Measurements from ENCODE around the gene C19orf12.
"Not testable (repeated sequence)": the region's sequence is repeated elsewhere in the genome, so short reads cannot be mapped to it uniquely, and the experiment has no call there.

C19orf12 gene

DNA sequence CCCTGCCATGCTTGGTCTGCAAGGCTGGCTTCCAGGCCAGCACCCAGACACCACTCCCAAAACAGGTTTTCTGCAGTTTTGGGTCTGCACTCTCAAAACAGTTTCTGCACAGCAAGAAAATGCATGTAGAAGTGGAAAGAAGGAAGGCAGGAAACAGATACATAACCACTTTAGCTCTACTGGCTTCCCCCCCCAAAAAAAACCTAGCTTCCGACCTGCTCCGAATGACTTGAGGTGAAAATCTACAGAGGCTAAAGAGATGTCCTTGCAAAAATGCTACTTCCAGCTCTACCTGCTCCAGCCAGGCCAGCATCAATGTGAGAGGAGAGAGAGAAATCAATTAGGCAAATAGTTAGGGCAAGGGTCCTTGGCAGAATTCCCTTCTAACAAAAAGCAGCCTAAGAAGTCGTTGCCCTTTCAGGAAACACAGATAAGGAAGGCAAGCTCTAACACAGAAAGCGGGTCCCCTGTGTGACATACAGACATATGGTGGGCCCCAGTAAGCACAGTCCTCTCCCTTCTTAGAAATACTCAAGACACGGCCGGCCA lies 3.4 kb downstream of the C19orf12 start:
- ChIA-PET CTCF (interaction anchor here (0.6 to 0.8 kb wide), 3 partner anchors 48 to 398 kb away, joined by 3 to 5 read pairs (median 4); no protein-coding TSS in a partner anchor), POLR2A (interaction anchor here (1.0 kb wide), 1 partner anchor 64 kb away, joined by 3 read pairs; no protein-coding TSS in a partner anchor)
- TF ChIP-seq L3MBTL2 (conservative IDR thresholded peaks at IDR 0.05) (no peak), FOXM1 (IDR thresholded peaks at IDR 0.05; ENCODE audit: borderline replicate concordance) (no peak), BHLHE40 (IDR thresholded peaks at IDR 0.05; ENCODE audit: borderline replicate concordance) (no peak), CTBP1 (IDR thresholded peaks at IDR 0.05; ENCODE audit: borderline replicate concordance) (no peak), ARNT (IDR thresholded peaks at IDR 0.05) (no peak), FOXA1 (IDR thresholded peaks at IDR 0.05) (no peak), SP1 (IDR thresholded peaks at IDR 0.05) (no peak)
- DNase-seq (ENCODE audit: extremely low spot score), result no peak

- POLR2A ChIA-PET; DNase-seq (ENCODE audit: extremely low spot score); CTCF ChIA-PET: not testable (repeated sequence)
These were observed 5.6 kb downstream of the C19orf12 start for GRCh38 chr19:29709440-29709798.

DNA sequence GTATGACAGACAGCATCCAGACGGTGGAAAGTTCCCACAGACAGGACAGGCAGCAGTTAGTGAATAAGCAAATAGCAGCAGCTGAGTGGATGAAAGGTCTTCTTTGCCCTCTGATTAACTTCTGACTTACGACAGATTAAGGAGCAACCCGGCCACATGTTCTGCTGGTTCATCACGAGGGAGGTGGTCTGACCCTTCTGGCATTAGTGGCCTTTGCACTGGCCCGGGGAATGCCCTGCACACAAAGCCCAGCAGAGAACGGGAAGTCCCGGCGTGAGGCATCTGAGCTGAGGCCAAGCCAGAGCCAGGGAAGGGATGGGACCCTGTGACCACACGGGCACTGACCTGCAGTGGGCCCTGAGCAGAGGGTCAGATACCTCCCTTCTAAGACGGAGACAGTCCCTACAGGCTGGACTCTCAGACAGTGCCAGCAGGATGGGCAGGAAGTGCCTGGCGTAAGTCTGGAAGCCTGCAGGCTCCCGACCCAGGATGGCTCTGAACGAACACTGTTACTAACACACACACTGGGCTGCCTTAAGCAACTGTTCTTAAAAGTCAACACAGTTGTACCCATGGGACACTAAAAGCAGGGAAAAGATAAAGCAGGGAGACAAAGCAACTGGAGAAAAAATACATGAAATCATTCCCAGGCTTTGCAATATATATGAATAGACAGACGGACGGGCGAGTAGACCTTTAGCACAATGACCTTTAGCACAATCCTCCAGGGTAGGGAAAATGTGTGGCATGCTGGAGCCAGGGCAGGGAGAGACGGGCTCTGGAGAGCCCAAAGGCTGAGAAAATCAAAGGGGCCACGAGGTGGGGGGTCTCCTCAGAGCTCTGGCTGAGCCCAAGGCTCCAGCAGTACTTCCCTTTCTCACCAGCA lies 6.3 kb downstream of the C19orf12 start:
- no peak for DNase-seq (ENCODE audit: extremely low spot score)
- TF ChIP-seq NFRKB (IDR thresholded peaks at IDR 0.05), result no peak
- TF ChIP-seq HDGF (IDR thresholded peaks at IDR 0.05; ENCODE audit: borderline replicate concordance), result no peak
- no peak for TF ChIP-seq PKNOX1 (IDR thresholded peaks at IDR 0.05)
- TF ChIP-seq CTBP1 (IDR thresholded peaks at IDR 0.05; ENCODE audit: borderline replicate concordance), result no peak
- no peak for TF ChIP-seq TARDBP (IDR thresholded peaks at IDR 0.05)
- TF ChIP-seq SUZ12 (IDR thresholded peaks at IDR 0.05), result no peak
- TF ChIP-seq FOXA1 (IDR thresholded peaks at IDR 0.05), result no peak
- no peak for TF ChIP-seq SP1 (IDR thresholded peaks at IDR 0.05)
- CTCF ChIA-PET, result no interaction called here

DNA sequence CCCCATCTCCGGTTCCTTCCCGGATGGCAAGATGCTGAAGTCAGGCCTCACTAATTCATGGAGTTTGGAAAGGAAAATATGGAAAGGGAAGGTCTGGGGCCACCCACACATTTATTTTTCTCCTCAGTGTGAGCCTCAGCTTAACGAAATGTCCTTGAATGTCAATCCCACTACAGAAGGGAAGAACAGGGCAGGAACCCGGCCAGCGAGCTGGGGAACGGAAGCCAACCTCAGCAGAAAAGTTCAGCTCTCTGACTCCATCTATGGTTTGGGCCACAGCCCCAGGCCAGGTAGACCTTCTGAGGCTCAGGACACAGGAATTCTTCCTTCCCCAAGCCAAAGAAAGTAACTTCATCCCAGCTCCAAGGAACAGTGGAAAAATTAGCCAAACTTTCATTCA lies 8.4 kb downstream of the C19orf12 start:
- CTCF ChIA-PET, result no interaction called here
- no peak for TF ChIP-seq SUZ12 (IDR thresholded peaks at IDR 0.05)
- POLR2A ChIA-PET, result interaction anchor here (1.1 kb wide), 1 partner anchor 8 kb away, joined by 3 read pairs; the partner anchor contains the start of gene C19orf12
- no peak for DNase-seq (ENCODE audit: extremely low spot score)

More for the DNA sequence above, 6.3 kb downstream of the C19orf12 start:
- POLR2A ChIA-PET, result no interaction called here

DNA sequence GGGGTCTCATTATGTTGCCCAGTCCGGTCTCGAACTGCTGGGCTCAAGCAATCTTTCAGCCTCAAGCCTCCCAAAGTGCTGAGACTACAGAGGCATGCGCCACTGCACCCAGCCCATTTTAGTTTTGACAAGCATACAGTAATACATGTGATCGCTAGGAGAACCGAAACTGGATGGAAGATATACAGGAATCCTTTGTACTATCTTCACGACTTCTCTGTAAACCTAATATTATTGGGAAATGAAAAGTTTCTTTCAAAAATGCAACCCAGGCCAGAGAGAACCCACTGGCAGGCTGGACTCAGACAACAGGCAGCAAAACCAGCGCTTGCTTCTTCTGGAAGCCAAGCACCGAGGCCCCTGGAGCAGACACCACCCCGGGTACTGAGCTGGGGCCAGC lies 9.4 kb downstream of the C19orf12 start:
- DNase-seq (ENCODE audit: extremely low spot score), result no peak
- ChIA-PET CTCF (no interaction called here), POLR2A (interaction anchor here (1.1 kb wide), 1 partner anchor 9 kb away, joined by 3 read pairs; the partner anchor contains the start of gene C19orf12)
- TF ChIP-seq SP1 (IDR thresholded peaks at IDR 0.05) (no peak), L3MBTL2 (conservative IDR thresholded peaks at IDR 0.05) (no peak), HDGF (IDR thresholded peaks at IDR 0.05; ENCODE audit: borderline replicate concordance) (no peak), BHLHE40 (IDR thresholded peaks at IDR 0.05; ENCODE audit: borderline replicate concordance) (no peak), FOXK2 (IDR thresholded peaks at IDR 0.05) (no peak), ZNF384 (IDR thresholded peaks at IDR 0.05) (no peak), NFRKB (IDR thresholded peaks at IDR 0.05) (no peak), FOXM1 (IDR thresholded peaks at IDR 0.05; ENCODE audit: borderline replicate concordance) (no peak), CTBP1 (IDR thresholded peaks at IDR 0.05; ENCODE audit: borderline replicate concordance) (no peak), ARNT (IDR thresholded peaks at IDR 0.05) (no peak), ELF4 (IDR thresholded peaks at IDR 0.05) (no peak)

DNA sequence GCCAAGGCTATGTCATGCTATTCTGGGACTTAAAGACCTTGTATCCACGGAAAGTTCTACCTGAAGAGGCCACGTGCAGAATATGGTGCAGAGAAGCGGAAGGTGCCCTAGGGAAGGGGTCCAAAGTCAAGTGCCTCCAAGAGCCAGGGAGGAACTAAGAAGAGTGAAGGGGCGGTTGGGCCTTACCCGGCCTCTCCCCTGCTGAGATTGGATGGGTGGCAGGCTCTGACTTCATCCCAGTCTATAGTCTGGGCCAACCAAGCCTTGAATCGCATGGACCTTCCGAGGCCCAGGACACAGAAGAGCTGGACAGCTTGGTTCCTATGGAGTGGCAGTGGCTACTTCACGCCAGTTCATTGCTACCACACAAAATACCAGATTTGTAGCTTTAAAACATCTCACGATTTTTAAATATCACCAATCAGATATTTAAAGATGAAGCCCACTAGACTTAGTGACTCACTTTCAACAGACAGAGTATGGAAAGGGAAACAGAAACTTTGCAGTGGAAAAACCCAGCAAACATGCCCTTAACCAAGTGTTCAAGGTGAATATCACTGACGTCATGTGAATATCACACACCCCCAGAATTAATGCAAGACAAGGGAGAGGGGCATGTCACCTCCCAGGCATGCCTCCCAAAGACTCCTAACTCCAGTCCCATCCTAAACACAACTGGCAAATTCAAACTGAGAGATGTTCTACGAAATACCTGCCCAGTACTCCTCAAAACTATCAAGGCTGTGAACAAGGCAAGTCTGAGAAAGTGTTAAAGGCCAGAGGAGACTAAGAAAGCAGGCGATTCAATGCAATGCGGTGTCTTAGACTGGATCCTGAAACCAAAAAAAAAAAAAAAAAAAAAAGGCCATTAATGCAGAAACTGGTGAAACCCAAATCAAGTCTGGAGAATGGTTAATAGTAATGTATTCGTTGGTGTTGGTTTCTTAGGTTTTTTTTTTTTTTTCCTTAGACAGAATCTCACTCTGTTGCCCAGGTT lies 10.2 kb downstream of the C19orf12 start:
- TF ChIP-seq PKNOX1 (IDR thresholded peaks at IDR 0.05) (no peak), HDGF (IDR thresholded peaks at IDR 0.05; ENCODE audit: borderline replicate concordance) (no peak), LEF1 (IDR thresholded peaks at IDR 0.05; ENCODE audit: borderline replicate concordance) (no peak), BHLHE40 (IDR thresholded peaks at IDR 0.05; ENCODE audit: borderline replicate concordance) (no peak), ZNF384 (IDR thresholded peaks at IDR 0.05) (no peak), CTBP1 (IDR thresholded peaks at IDR 0.05; ENCODE audit: borderline replicate concordance) (no peak), FOXM1 (IDR thresholded peaks at IDR 0.05; ENCODE audit: borderline replicate concordance) (no peak), FOXK2 (IDR thresholded peaks at IDR 0.05) (no peak), ELF4 (IDR thresholded peaks at IDR 0.05) (no peak), FOXA1 (IDR thresholded peaks at IDR 0.05) (no peak), NFRKB (IDR thresholded peaks at IDR 0.05) (no peak), TARDBP (IDR thresholded peaks at IDR 0.05) (no peak), L3MBTL2 (conservative IDR thresholded peaks at IDR 0.05) (no peak), SUZ12 (IDR thresholded peaks at IDR 0.05) (no peak), ARNT (IDR thresholded peaks at IDR 0.05) (no peak), SP1 (IDR thresholded peaks at IDR 0.05) (no peak)
- POLR2A ChIA-PET, result no interaction called here
- DNase-seq (ENCODE audit: extremely low spot score), result no peak
- CTCF ChIA-PET, result no interaction called here
